GM23338 (cell line): Measurements from ENCODE around the gene C16orf95. TPM values are rescaled to one million over a fixed set of nuclear protein-coding genes. Genes with fewer than 3 reads are reported as not detected.

ENCODE experiments used
- ATAC-seq: fragments of 200-7000 bp; cut with Tn5 transposase; 3 replicates; pipeline ENCODE4 v1.9.1; 2020
- DNase-seq: peaks from one replicate; pipeline ENCODE4 v3.0.0-alpha.2; 2015; ENCODE audit warnings: low spot score
- H2AFZ ChIP-seq: fragments of 200-600 bp; sonication (generic); 2 replicates; pipeline ENCODE4 v1.8.0; 2016; ENCODE audit warnings: antibody characterized with exemption, mild to moderate bottlenecking, moderate library complexity
- H3F3A ChIP-seq: fragments of 200-600 bp; sonication (generic); replicated peaks from 2 replicates; pipeline ENCODE4 v1.8.0; 2017; ENCODE audit warnings: antibody characterized with exemption, mixed run types, low read depth
- H3K27ac ChIP-seq: fragments of 200-600 bp; sonication (generic); 2 replicates; pipeline ENCODE4 v1.6.1; 2016; ENCODE audit warnings: low read depth
- H3K27me3 ChIP-seq: fragments of 200-600 bp; sonication (generic); 2 replicates; pipeline ENCODE4 v1.8.0; 2016; ENCODE audit warnings: mild to moderate bottlenecking, mixed run types, moderate library complexity; ENCODE audit not compliant: insufficient read depth
- H3K36me3 ChIP-seq: fragments of 200-600 bp; sonication (generic); 2 replicates; pipeline ENCODE4 v1.8.0; 2016; ENCODE audit warnings: mild to moderate bottlenecking; ENCODE audit not compliant: insufficient read depth
- H3K4me1 ChIP-seq: fragments of 200-600 bp; sonication (generic); 2 replicates; pipeline ENCODE4 v1.8.0; 2016; ENCODE audit warnings: mild to moderate bottlenecking, moderate library complexity; ENCODE audit not compliant: insufficient read depth
- H3K4me2 ChIP-seq: fragments of 200-600 bp; sonication (generic); 2 replicates; pipeline ENCODE4 v1.7.1; 2017; ENCODE audit warnings: mixed run types
- H3K4me3 ChIP-seq: fragments of 200-600 bp; sonication (generic); 2 replicates; pipeline ENCODE4 v1.6.1; 2016; ENCODE audit warnings: mixed run types
- H3K79me2 ChIP-seq: fragments of 200-600 bp; sonication (generic); replicated peaks from 2 replicates; pipeline ENCODE4 v1.8.0; 2017; ENCODE audit warnings: mild to moderate bottlenecking; ENCODE audit not compliant: insufficient read depth
- H3K9me2 ChIP-seq: fragments of 200-600 bp; sonication (generic); 2 replicates; pipeline ENCODE4 v1.8.0; 2017; ENCODE audit not compliant: insufficient read depth
- H4K20me1 ChIP-seq: fragments of 200-600 bp; sonication (generic); replicated peaks from 2 replicates; pipeline ENCODE4 v1.8.0; 2017; ENCODE audit warnings: mild to moderate bottlenecking; ENCODE audit not compliant: insufficient read depth
- H3K27ac Mint-ChIP-seq: 2 replicates; pipeline ENCODE4 v1.8.0; 2020; ENCODE audit warnings: inconsistent platforms, mild to moderate bottlenecking, moderate library complexity, mixed read lengths
- H3K27me3 Mint-ChIP-seq: 3 replicates; pipeline ENCODE4 v1.8.0; 2022; ENCODE audit warnings: low read depth, mild to moderate bottlenecking, moderate library complexity, mixed read lengths, inconsistent platforms; ENCODE audit not compliant: insufficient read depth, poor library complexity
- H3K36me3 Mint-ChIP-seq: 3 replicates; pipeline ENCODE4 v1.8.0; 2021; ENCODE audit warnings: low read depth, mild to moderate bottlenecking, inconsistent platforms, moderate library complexity, mixed read lengths
- H3K4me1 Mint-ChIP-seq: 3 replicates; pipeline ENCODE4 v1.8.0; 2020; ENCODE audit warnings: mild to moderate bottlenecking, inconsistent platforms, mixed read lengths
- H3K4me3 Mint-ChIP-seq: 3 replicates; pipeline ENCODE4 v1.8.0; 2021; ENCODE audit warnings: moderate library complexity, mild to moderate bottlenecking, inconsistent platforms, mixed read lengths
- H3K9me3 Mint-ChIP-seq: 3 replicates; pipeline ENCODE4 v1.8.0; 2020; ENCODE audit warnings: moderate library complexity, mild to moderate bottlenecking, inconsistent platforms, mixed read lengths
- CREB1 ChIP-seq: fragments of 250-450 bp; sonication (Bioruptor Pico); IDR thresholded peaks from 2 replicates; pipeline ENCODE4 v1.5.0; 2020; ENCODE audit warnings: low read depth, mild to moderate bottlenecking, moderate library complexity
- CTCF ChIP-seq, 2 experiments: fragments of 200-600 bp in 1 of 2; sonication (generic) in 1 of 2; conservative IDR thresholded peaks; 2 replicates each; pipeline versions ENCODE4 v1.5.1 to v1.6.1; 2016 to 2017; ENCODE audit warnings: antibody characterized with exemption in 2 of 2, low read depth in 2 of 2, mild to moderate bottlenecking in 2 of 2, moderate library complexity in 1 of 2
- EZH2phosphoT487 ChIP-seq: fragments of 200-600 bp; sonication (generic); IDR thresholded peaks from one replicate; pipeline ENCODE4 v1.8.1; 2018; ENCODE audit warnings: antibody characterized with exemption; ENCODE audit not compliant: unreplicated experiment
- JUNB ChIP-seq: IDR thresholded peaks from one replicate; pipeline ENCODE4 v1.6.1; 2016; ENCODE audit warnings: antibody characterized with exemption; ENCODE audit not compliant: unreplicated experiment
- NANOG ChIP-seq: IDR thresholded peaks from 2 replicates; pipeline ENCODE4 v1.6.1; 2016; ENCODE audit warnings: antibody characterized with exemption, borderline replicate concordance
- POLR2AphosphoS5 ChIP-seq: IDR thresholded peaks from 2 replicates; pipeline ENCODE4 v1.6.1; 2016; ENCODE audit warnings: antibody characterized with exemption, low read depth
- ZNF114 ChIP-seq: fragments of 250-450 bp; sonication (Bioruptor Pico); IDR thresholded peaks from 2 replicates; pipeline ENCODE4 v1.5.0; 2020; ENCODE audit warnings: mild to moderate bottlenecking, moderate library complexity
- ZNF331 ChIP-seq: fragments of 250-450 bp; sonication (Bioruptor Pico); IDR thresholded peaks from 2 replicates; pipeline ENCODE4 v1.5.0; 2020; ENCODE audit warnings: low read depth, mild to moderate bottlenecking, moderate library complexity
- polyA plus RNA-seq: library from polyadenylated mRNA; unstranded; fragments of >200 nt; fragmentation: Nextera tagmentation; extraction: Ambion mirVana; gene quantifications from 2 replicates; pipeline ENCODE4 v1.2.1, GENCODE V29; 2016
- total RNA-seq: library from RNA; depleted of rRNA; stranded (reverse); fragments of >200 nt; shearing (Covaris generic); gene quantifications from 2 replicates; pipeline ENCODE4 v1.2.3, GENCODE V29; 2014
- TF ChIP-seq, protein P1 (sequence below): IDR thresholded peaks from 2 replicates; pipeline ENCODE4 v1.6.1; 2016; ENCODE audit warnings: antibody characterized with exemption
- TF ChIP-seq, protein P2 (sequence below): IDR thresholded peaks from one replicate; pipeline ENCODE4 v1.6.1; 2018; ENCODE audit warnings: antibody characterized with exemption; ENCODE audit not compliant: unreplicated experiment

Gene C16orf95
- total and polyA plus RNA-seq, 2 experiments from 2014 or later: 1.2 to 3.9 TPM

DNA sequence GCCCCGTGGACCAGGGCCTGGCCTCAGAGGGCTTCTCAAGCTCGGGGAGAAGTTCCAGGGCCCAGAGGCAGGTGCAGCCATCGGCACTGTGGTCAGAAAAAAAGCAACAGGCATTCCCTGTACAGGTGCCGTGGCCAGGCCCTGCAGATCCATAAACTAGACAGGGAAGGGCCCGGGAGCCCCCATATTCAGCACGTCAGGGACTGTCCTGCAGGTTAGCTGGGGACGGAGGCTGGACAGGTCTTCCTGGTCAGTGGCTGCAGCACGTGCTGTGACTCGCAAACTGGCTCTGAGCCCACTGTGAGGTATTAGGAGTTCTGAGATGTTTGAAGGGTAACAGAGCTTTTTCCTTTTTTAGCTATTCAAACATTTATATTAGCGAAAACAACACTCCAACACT lies 15.0 kb upstream of the C16orf95 start:
- no peaks in the 10 kb centered on the region for H4K20me1 ChIP-seq
- no peak overlapping the region for H3K4me3 ChIP-seq
- Mint-ChIP-seq H3K27me3 (peaks cover 12% of the 10 kb centered on the region), H3K9me3 (no peaks in the 10 kb centered on the region; the same call in 2 of the 3 replicates), H3K36me3 (peaks cover 4% of the 10 kb centered on the region; the same call in 1 of the 3 replicates), H3K27ac (no peak overlapping the region), H3K4me3 (no peak overlapping the region), H3K4me1 (peaks cover 4% of the 10 kb centered on the region)
- H3K4me1 ChIP-seq: no peaks in the 10 kb centered on the region
- H3K36me3 ChIP-seq: no peaks in the 10 kb centered on the region
- no peak overlapping the region for H3K4me2 ChIP-seq
- no peak for DNase-seq
- no peak for ATAC-seq
- TF ChIP-seq, protein P1, sequence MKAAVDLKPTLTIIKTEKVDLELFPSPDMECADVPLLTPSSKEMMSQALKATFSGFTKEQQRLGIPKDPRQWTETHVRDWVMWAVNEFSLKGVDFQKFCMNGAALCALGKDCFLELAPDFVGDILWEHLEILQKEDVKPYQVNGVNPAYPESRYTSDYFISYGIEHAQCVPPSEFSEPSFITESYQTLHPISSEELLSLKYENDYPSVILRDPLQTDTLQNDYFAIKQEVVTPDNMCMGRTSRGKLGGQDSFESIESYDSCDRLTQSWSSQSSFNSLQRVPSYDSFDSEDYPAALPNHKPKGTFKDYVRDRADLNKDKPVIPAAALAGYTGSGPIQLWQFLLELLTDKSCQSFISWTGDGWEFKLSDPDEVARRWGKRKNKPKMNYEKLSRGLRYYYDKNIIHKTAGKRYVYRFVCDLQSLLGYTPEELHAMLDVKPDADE: no peak
- TF ChIP-seq NANOG: no peak
- TF ChIP-seq ZNF114 (CRISPR knock-in tag): no peak
- TF ChIP-seq POLR2AphosphoS5: no peak
- no peak for TF ChIP-seq ZNF331 (CRISPR knock-in tag)
- TF ChIP-seq, protein P2, sequence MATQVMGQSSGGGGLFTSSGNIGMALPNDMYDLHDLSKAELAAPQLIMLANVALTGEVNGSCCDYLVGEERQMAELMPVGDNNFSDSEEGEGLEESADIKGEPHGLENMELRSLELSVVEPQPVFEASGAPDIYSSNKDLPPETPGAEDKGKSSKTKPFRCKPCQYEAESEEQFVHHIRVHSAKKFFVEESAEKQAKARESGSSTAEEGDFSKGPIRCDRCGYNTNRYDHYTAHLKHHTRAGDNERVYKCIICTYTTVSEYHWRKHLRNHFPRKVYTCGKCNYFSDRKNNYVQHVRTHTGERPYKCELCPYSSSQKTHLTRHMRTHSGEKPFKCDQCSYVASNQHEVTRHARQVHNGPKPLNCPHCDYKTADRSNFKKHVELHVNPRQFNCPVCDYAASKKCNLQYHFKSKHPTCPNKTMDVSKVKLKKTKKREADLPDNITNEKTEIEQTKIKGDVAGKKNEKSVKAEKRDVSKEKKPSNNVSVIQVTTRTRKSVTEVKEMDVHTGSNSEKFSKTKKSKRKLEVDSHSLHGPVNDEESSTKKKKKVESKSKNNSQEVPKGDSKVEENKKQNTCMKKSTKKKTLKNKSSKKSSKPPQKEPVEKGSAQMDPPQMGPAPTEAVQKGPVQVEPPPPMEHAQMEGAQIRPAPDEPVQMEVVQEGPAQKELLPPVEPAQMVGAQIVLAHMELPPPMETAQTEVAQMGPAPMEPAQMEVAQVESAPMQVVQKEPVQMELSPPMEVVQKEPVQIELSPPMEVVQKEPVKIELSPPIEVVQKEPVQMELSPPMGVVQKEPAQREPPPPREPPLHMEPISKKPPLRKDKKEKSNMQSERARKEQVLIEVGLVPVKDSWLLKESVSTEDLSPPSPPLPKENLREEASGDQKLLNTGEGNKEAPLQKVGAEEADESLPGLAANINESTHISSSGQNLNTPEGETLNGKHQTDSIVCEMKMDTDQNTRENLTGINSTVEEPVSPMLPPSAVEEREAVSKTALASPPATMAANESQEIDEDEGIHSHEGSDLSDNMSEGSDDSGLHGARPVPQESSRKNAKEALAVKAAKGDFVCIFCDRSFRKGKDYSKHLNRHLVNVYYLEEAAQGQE: no peak
- no peak overlapping the region for H2AFZ ChIP-seq
- no peaks in the 10 kb centered on the region for H3K79me2 ChIP-seq
- no peaks in the 10 kb centered on the region for H3K9me2 ChIP-seq
- no peaks in the 10 kb centered on the region for H3F3A ChIP-seq
- H3K27me3 ChIP-seq: no peaks in the 10 kb centered on the region
- no peak overlapping the region for H3K27ac ChIP-seq

DNA sequence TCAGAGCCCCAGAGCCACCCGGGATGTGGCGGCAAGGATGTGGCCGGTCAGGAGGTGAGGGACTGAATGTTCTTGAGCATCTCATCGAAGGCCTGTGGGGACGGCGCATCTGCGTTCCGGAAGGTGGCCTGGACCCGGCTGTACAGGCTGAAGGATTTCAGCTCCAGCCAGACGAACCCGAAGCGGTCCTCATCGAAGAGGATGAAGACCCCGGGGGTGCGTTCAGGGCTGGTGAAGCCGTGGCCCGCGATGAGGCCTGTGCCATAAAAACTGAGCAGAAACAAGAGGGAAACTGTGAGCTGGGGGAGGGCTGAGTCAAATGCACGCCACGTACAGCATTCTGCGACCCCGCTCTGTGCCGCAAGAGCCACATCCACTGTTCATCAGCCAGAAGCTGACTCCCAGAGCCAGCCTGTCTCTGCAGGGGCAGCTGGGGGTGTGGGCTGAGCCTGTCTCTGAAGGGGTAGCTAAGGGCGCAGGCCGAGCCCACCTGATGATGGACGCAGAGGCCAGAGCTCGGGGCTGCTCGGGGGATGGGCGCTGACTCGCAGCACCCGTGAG lies 14.1 kb upstream of the C16orf95 start:
- H3K36me3 ChIP-seq: no peaks in the 10 kb centered on the region
- no peak for DNase-seq
- H3K27ac Mint-ChIP-seq: no peak overlapping the region

More for the DNA sequence above, 14.1 kb upstream of the C16orf95 start:
- H3K27ac ChIP-seq: no peak overlapping the region
- H3K4me1 ChIP-seq: no peaks in the 10 kb centered on the region
- ATAC-seq: no peak
- Mint-ChIP-seq H3K4me3 (no peak overlapping the region), H3K4me1 (peaks cover 4% of the 10 kb centered on the region), H3K27me3 (peaks cover 11% of the 10 kb centered on the region), H3K9me3 (no peaks in the 10 kb centered on the region; the same call in 2 of the 3 replicates), H3K36me3 (peaks cover 4% of the 10 kb centered on the region; the same call in 1 of the 3 replicates)
- H3K4me2 ChIP-seq: no peak overlapping the region
- no peaks in the 10 kb centered on the region for H3F3A ChIP-seq
- no peak overlapping the region for H2AFZ ChIP-seq
- H4K20me1 ChIP-seq: no peaks in the 10 kb centered on the region
- TF ChIP-seq, protein P2: no peak
- TF ChIP-seq POLR2AphosphoS5 (no peak), CREB1 (CRISPR knock-in tag) (no peak), JUNB (no peak), CTCF (conservative IDR thresholded peaks at IDR 0.05; ENCODE audit: low read depth in 2 of 2) (no peak), EZH2phosphoT487 (no peak)
- TF ChIP-seq, protein P1: no peak
- H3K4me3 ChIP-seq: no peak overlapping the region
- H3K79me2 ChIP-seq: no peaks in the 10 kb centered on the region
- no peaks in the 10 kb centered on the region for H3K9me2 ChIP-seq
- no peaks in the 10 kb centered on the region for H3K27me3 ChIP-seq
